OCI-LY3 (cell line): ENCODE results near the gene NUP58.

ENCODE experiments used
- H2AFZ ChIP-seq: fragments of 200-600, 300-600 bp; shearing (Covaris generic); 2 replicates; pipeline ENCODE4 v1.6.0; 2014; ENCODE audit warnings: antibody characterized with exemption, low read depth, low read length
- H3K27ac ChIP-seq: fragments of 200-600, 300-600 bp; sonication (generic); 2 replicates; pipeline ENCODE4 v1.5.1; 2014; ENCODE audit warnings: mild to moderate bottlenecking, low read length, moderate library complexity, mixed read lengths
- H3K27me3 ChIP-seq: fragments of 200-600, 300-600 bp; sonication (generic); 2 replicates; pipeline ENCODE4 v1.6.1; 2014; ENCODE audit warnings: low read depth, low read length, mixed read lengths
- H3K36me3 ChIP-seq: fragments of 200-600, 300-600 bp; sonication (generic); replicated peaks from 2 replicates; pipeline ENCODE3; 2014; ENCODE audit warnings: low read depth, low read length, mixed read lengths
- H3K4me1 ChIP-seq: fragments of 300-600, 200-600 bp; sonication (generic); 2 replicates; pipeline ENCODE4 v1.6.1; 2014; ENCODE audit warnings: low read length, mixed read lengths
- H3K4me2 ChIP-seq: fragments of 200-600, 300-600 bp; sonication (generic); 2 replicates; pipeline ENCODE4 v1.6.1; 2014; ENCODE audit warnings: low read length, mixed read lengths
- H3K4me3 ChIP-seq: fragments of 300-600, 200-600 bp; sonication (generic); 2 replicates; pipeline ENCODE4 v1.5.1; 2014; ENCODE audit warnings: antibody characterized with exemption, mild to moderate bottlenecking, low read length, moderate library complexity
- H3K79me2 ChIP-seq: fragments of 300-600, 200-600 bp; shearing (Covaris generic); 2 replicates; pipeline ENCODE4 v1.6.1; 2014; ENCODE audit warnings: mild to moderate bottlenecking, low read length, mixed read lengths
- H3K9ac ChIP-seq: fragments of 300-600, 200-600 bp; shearing (Covaris generic); 2 replicates; pipeline ENCODE4 v1.6.0; 2014; ENCODE audit warnings: mild to moderate bottlenecking, low read length, moderate library complexity
- H3K9me3 ChIP-seq: fragments of 200-600, 300-600 bp; shearing (Covaris generic); 2 replicates; pipeline ENCODE4 v1.6.1; 2014; ENCODE audit warnings: low read length, mixed read lengths; ENCODE audit not compliant: insufficient read depth
- H4K20me1 ChIP-seq: fragments of 200-600, 300-600 bp; sonication (generic); 2 replicates; pipeline ENCODE4 v1.6.1; 2016; ENCODE audit warnings: low read length, mixed read lengths; ENCODE audit not compliant: insufficient read depth
- EZH2phosphoT487 ChIP-seq: fragments of 200-600 bp; shearing (Covaris generic); IDR thresholded peaks from 2 replicates; pipeline ENCODE4 v1.6.1; 2018; ENCODE audit warnings: antibody characterized with exemption, mixed run types, low read depth
- TF ChIP-seq, protein P1 (sequence below): fragments of 200-600, 300-600 bp; sonication (generic); IDR thresholded peaks from 2 replicates; pipeline ENCODE4 v1.5.1; 2014; ENCODE audit warnings: antibody characterized with exemption, low read length, low read depth

Gene NUP58

GRCh38 chr13:25371158-25371874, 69.9 kb downstream of the NUP58 start:
- TF ChIP-seq, protein P1, sequence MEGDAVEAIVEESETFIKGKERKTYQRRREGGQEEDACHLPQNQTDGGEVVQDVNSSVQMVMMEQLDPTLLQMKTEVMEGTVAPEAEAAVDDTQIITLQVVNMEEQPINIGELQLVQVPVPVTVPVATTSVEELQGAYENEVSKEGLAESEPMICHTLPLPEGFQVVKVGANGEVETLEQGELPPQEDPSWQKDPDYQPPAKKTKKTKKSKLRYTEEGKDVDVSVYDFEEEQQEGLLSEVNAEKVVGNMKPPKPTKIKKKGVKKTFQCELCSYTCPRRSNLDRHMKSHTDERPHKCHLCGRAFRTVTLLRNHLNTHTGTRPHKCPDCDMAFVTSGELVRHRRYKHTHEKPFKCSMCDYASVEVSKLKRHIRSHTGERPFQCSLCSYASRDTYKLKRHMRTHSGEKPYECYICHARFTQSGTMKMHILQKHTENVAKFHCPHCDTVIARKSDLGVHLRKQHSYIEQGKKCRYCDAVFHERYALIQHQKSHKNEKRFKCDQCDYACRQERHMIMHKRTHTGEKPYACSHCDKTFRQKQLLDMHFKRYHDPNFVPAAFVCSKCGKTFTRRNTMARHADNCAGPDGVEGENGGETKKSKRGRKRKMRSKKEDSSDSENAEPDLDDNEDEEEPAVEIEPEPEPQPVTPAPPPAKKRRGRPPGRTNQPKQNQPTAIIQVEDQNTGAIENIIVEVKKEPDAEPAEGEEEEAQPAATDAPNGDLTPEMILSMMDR: no peak
- TF ChIP-seq EZH2phosphoT487: no peak
- Histone ChIP-seq H3K4me3 (no peak overlapping the region), H3K36me3 (no peaks in the 10 kb centered on the region), H2AFZ (no peak overlapping the region), H3K79me2 (no peaks in the 10 kb centered on the region), H3K4me2 (no peak overlapping the region), H3K27ac (no peak overlapping the region), H3K4me1 (0 out of 2 replicates have a peak, but pooled peaks cover 6% of the 10 kb centered on the region), H3K27me3 (peaks cover 16% of the 10 kb centered on the region; the same call in 1 of the 2 replicates), H3K9me3 (no peaks in the 10 kb centered on the region), H3K9ac (no peak overlapping the region), H4K20me1 (no peaks in the 10 kb centered on the region)

DNA sequence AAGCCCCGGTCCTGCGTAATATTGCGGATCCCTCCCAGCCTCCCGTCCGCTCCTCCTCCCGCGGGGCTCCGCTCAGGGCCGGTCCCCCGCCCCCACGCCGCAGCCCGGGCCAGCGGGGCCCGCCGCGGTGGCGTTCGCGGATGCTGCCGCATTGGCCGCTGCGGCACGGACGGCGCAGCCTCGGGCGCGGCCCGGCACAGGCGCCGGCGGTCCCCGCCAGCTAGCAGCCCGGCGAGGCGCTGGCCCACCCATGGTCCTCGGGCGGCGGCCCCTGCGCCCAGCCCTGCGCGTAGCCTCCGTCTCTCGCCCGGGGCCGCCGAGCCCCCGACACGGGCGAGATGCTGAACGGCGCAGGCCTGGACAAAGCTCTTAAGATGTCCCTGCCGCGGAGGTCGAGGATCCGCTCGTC, 70.5 kb downstream of the NUP58 start, which contains the start of gene ATP8A2:
ATP8A2 (plus strand) TSS at position 100 of the 409 bp plus-strand sequence; CDS start at position 339, 239 bp downstream.
- Histone ChIP-seq H3K27ac (no peak within 1 kb of the TSS), H3K36me3 (no peaks in the 10 kb centered on the region), H3K4me1 (0 out of 2 replicates have a peak, but pooled peaks cover 6% of the 10 kb centered on the region), H3K79me2 (no peaks in the 10 kb centered on the region), H3K4me3 (no peak within 1 kb of the TSS), H3K9me3 (no peaks in the 10 kb centered on the region), H3K4me2 (no peak within 1 kb of the TSS), H3K9ac (no peak within 1 kb of the TSS), H3K27me3 (peaks cover 16% of the 10 kb centered on the region; the same call in 1 of the 2 replicates), H4K20me1 (no peaks in the 10 kb centered on the region), H2AFZ (no peak within 1 kb of the TSS)
- no peak for TF ChIP-seq EZH2phosphoT487
- TF ChIP-seq, protein P1: no peak

DNA sequence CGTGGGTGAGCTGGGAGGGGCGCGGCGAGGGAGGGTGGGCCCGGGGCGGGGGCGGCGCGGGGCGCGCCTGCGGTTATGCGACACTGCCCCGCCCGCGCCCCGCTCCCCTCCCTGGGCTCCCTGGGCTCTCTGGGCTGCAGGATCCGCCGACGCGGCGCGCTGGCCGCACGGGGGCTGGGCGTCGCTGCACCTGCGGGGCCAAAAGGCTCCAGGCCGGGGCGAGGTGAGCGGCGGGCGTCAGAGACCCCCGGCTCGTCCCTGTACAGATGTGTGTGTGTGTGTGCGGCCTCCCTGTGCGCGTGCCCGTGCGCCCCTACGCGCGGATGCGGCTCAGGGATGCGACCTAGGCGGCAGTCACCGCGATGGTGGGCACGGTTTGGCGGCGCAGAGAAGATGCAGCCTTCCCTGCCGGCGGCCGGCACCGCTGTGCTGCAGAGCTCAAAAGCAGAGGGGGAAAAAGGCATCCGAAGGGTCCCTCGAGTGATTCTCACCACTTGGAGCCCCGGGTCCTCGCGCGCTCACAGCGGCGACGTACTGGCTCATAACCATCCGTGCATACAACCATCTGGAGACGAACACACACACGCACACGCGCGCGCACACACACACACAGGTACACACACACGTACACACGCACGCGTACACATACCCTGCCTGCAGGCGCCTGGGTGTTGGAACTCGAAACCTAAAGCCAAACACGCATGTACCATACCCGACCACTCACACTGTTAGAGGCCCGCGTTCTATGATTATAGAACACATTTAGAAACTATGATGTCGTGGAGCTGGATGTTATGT, 71.1 kb downstream of the NUP58 start:
- 0 out of 2 replicates have a peak, but pooled peaks cover 6% of the 10 kb centered on the region for H3K4me1 ChIP-seq
- peaks cover 16% of the 10 kb centered on the region; the same call in 1 of the 2 replicates for H3K27me3 ChIP-seq
- H4K20me1 ChIP-seq: no peaks in the 10 kb centered on the region
- H3K27ac ChIP-seq: no peak overlapping the region
- H3K9me3 ChIP-seq: no peaks in the 10 kb centered on the region
- H3K36me3 ChIP-seq: no peaks in the 10 kb centered on the region
- H3K4me2 ChIP-seq: no peak overlapping the region
- no peaks in the 10 kb centered on the region for H3K79me2 ChIP-seq
- H2AFZ ChIP-seq: no peak overlapping the region
- H3K4me3 ChIP-seq: no peak overlapping the region
- no peak for TF ChIP-seq EZH2phosphoT487
- TF ChIP-seq, protein P1: no peak
- no peak overlapping the region for H3K9ac ChIP-seq
